Astrocyte of the cerebellum (primary cell): Measurements from ENCODE around the gene JAK1.
"Not testable (repeated sequence)": the region's sequence is repeated elsewhere in the genome, so short reads cannot be mapped to it uniquely, and the experiment has no call there.

Experiments
- DNase-seq: peaks from one replicate; pipeline ENCODE4 v3.0.0-alpha.2; 2011; ENCODE audit warnings: low read depth
- H3K4me3 ChIP-seq: 2 replicates; pipeline ENCODE4 v1.5.1; 2011; ENCODE audit warnings: mild to moderate bottlenecking, low read depth, low read length, moderate library complexity
- CTCF ChIP-seq: IDR thresholded peaks from 2 replicates; pipeline ENCODE4 v1.5.1; 2012; ENCODE audit warnings: low read length, low read depth, moderate library complexity, mild to moderate bottlenecking; ENCODE audit errors: missing control alignments
- in situ Hi-C: cut with HindIII; loops from 2 replicates; pipeline ENCODE4 v1.10.0; 2017; ENCODE audit warnings: low sequenced_read_pairs

JAK1 gene

GRCh38 chr1:64935551-64936155 is 30.7 kb downstream of the JAK1 start:
- H3K4me3 ChIP-seq: no peak overlapping the region
- no peak for TF ChIP-seq CTCF
- in situ Hi-C loops: no loop called here
- DNase-seq: no peak

- no peak for DNase-seq
- no peak overlapping the region for H3K4me3 ChIP-seq
- in situ Hi-C loops: no loop called here
- no peak for TF ChIP-seq CTCF
These were observed 31.5 kb downstream of the JAK1 start for GRCh38 chr1:64934878-64935275.

GRCh38 chr1:64934115-64934877 is 32.1 kb downstream of the JAK1 start:
- no peak for DNase-seq
- H3K4me3 ChIP-seq: no peak overlapping the region
- no peak for TF ChIP-seq CTCF
- in situ Hi-C loops: no loop called here

- no peak for DNase-seq
- no peak overlapping the region for H3K4me3 ChIP-seq
- in situ Hi-C loops: no loop called here
These were observed 32.9 kb downstream of the JAK1 start for GRCh38 chr1:64933296-64934070.

GRCh38 chr1:64932962-64933295 is 33.4 kb downstream of the JAK1 start:
- no peak for TF ChIP-seq CTCF
- no peak overlapping the region for H3K4me3 ChIP-seq
- in situ Hi-C loops: no loop called here
- no peak for DNase-seq

More at GRCh38 chr1:64933296-64934070, 32.9 kb downstream of the JAK1 start:
- no peak for TF ChIP-seq CTCF

GRCh38 chr1:64930640-64931039 is 35.7 kb downstream of the JAK1 start:
- DNase-seq, in situ Hi-C loops, H3K4me3 ChIP-seq: not testable (repeated sequence)

GRCh38 chr1:64929221-64929620 is 37.1 kb downstream of the JAK1 start:
- in situ Hi-C loops: no loop called here
- no peak overlapping the region for H3K4me3 ChIP-seq
- DNase-seq: no peak
- TF ChIP-seq CTCF: no peak
